Astrocyte (in vitro differentiated cells and primary cell): ENCODE data around the gene GDF7.

ENCODE experiments used
- EZH2 ChIP-seq: IDR thresholded peaks from 2 replicates; pipeline ENCODE4 v1.6.1; 2012; ENCODE audit warnings: mild to moderate bottlenecking, low read length, inconsistent platforms; ENCODE audit not compliant: insufficient read depth
- TF ChIP-seq, protein P1 (sequence below): IDR thresholded peaks from 2 replicates; pipeline ENCODE4 v1.5.1; 2011; ENCODE audit warnings: low read depth, mild to moderate bottlenecking, inconsistent platforms, low read length, moderate library complexity; ENCODE audit not compliant: insufficient read depth

DNA sequence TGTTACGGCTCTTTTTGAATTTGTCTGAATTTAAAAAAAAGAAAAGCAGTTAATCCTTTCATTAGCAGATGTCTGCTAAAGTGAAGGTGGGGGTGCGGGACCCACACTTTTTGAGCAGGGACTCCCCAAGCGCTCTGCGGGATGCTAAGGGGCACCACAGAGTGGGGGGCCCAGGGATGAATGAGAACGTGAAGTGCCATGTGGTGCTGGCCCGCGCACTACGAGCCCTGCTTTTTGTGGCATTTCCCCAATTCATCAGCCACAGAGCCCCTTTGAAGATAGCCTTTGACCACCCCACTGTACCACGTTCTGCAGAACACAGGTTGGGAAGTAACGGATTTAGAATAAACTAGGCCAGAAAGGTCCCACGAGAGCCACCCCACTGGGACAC, 44.7 kb upstream of the GDF7 start:
- no peak for TF ChIP-seq EZH2
- TF ChIP-seq, protein P1, sequence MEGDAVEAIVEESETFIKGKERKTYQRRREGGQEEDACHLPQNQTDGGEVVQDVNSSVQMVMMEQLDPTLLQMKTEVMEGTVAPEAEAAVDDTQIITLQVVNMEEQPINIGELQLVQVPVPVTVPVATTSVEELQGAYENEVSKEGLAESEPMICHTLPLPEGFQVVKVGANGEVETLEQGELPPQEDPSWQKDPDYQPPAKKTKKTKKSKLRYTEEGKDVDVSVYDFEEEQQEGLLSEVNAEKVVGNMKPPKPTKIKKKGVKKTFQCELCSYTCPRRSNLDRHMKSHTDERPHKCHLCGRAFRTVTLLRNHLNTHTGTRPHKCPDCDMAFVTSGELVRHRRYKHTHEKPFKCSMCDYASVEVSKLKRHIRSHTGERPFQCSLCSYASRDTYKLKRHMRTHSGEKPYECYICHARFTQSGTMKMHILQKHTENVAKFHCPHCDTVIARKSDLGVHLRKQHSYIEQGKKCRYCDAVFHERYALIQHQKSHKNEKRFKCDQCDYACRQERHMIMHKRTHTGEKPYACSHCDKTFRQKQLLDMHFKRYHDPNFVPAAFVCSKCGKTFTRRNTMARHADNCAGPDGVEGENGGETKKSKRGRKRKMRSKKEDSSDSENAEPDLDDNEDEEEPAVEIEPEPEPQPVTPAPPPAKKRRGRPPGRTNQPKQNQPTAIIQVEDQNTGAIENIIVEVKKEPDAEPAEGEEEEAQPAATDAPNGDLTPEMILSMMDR = no peak
